C4-2B (cell line): ENCODE results near the gene TMTC1.

Experiments used
- ZFX ChIP-seq: fragments of 450-650 bp; IDR thresholded peaks from 2 replicates; pipeline ENCODE4 v1.6.1; 2017
- TF ChIP-seq, protein P1 (sequence below): fragments of 450-650 bp; conservative IDR thresholded peaks from 2 replicates; pipeline ENCODE4 v1.5.1; 2017; ENCODE audit warnings: mild to moderate bottlenecking

GRCh38 chr12:29591140-29592020 lies 192.4 kb downstream of the TMTC1 start:
- TF ChIP-seq, protein P1, sequence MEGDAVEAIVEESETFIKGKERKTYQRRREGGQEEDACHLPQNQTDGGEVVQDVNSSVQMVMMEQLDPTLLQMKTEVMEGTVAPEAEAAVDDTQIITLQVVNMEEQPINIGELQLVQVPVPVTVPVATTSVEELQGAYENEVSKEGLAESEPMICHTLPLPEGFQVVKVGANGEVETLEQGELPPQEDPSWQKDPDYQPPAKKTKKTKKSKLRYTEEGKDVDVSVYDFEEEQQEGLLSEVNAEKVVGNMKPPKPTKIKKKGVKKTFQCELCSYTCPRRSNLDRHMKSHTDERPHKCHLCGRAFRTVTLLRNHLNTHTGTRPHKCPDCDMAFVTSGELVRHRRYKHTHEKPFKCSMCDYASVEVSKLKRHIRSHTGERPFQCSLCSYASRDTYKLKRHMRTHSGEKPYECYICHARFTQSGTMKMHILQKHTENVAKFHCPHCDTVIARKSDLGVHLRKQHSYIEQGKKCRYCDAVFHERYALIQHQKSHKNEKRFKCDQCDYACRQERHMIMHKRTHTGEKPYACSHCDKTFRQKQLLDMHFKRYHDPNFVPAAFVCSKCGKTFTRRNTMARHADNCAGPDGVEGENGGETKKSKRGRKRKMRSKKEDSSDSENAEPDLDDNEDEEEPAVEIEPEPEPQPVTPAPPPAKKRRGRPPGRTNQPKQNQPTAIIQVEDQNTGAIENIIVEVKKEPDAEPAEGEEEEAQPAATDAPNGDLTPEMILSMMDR, result no peak
- no peak for TF ChIP-seq ZFX
